ENCODE measurements around the gene VWA8. TPM values are rescaled to one million over a fixed set of nuclear protein-coding genes. Genes with fewer than 3 reads are reported as not detected.
"Not testable (repeated sequence)": the region's sequence is repeated elsewhere in the genome, so short reads cannot be mapped to it uniquely, and the experiment has no call there.

The VWA8 gene
- total RNA-seq, 2 experiments from 2014 or later: 22.7 to 23.5 TPM

DNA sequence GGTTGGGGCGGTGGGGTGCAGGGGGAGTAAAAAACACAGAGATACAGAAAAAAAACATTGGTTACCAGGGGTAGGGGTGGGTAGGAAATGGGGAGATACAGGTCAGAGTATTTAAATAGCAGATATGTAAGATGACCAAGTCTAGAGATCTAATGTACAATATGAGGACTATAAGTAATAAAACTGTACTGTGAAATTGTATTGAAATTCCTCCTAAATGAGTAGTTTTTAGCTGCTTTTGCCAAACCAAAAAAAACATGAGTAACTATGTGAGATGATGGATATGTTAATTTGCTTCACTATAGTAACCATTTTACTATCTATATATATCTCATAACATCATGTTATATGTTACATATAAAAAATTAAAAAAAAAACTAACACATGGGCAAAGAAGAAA is 29.6 kb downstream of the VWA8 start:
- CTCF ChIA-PET: interaction anchor here (0.7 kb wide), 1 partner anchor 29 kb away, joined by 3 read pairs; no protein-coding TSS in a partner anchor
- POLR2A ChIA-PET: interaction anchor here (0.6 kb wide), 2 partner anchors 11 to 124 kb away, joined by 5 to 12 read pairs; no protein-coding TSS in a partner anchor

- CTCF ChIA-PET: no interaction called here
- POLR2A ChIA-PET: interaction anchor here (0.7 kb wide), 1 partner anchor 20 kb away, joined by 4 read pairs; no protein-coding TSS in a partner anchor
These were observed 30.8 kb downstream of the VWA8 start for GRCh38 chr13:41930154-41930553.

DNA sequence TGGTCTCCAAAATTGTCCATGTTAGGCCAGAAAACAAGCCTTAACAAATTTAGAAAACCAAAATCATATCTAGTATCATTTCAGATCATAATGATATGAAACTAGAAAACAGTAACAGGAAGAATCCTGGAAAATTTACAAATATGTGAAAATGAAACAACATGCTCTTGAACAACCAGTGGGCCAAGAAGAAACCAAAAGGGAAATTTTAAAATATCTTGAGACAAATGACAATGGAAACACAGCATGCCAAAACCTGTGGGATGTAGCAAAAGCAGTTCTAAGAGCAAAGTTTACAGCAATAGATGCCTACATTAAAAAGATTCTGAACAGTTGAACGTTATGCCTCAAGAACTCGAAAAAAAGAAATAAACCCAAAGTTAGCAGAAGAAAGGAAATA is 32.6 kb downstream of the VWA8 start:
- ChIA-PET POLR2A (no interaction called here), CTCF (no interaction called here)

- ChIA-PET CTCF (no interaction called here), POLR2A (no interaction called here)
These were observed 35.9 kb downstream of the VWA8 start for GRCh38 chr13:41925014-41925413.

DNA sequence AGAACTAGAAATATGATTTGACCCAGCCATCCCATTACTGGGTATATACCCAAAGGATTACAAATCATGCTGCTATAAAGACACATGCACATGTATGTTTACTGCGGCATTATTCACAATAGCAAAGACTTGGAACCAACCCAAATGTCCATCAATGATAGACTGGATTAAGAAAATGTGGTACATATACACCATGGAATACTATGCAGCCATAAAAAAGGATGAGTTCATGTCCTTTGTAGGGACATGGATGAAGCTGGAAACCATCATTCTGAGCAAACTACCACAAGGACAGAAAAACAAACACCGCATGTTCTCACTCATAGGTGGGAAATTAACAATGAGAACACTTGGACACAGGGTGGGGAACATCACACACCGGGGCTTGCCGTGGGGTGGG is 38.0 kb downstream of the VWA8 start:
- POLR2A ChIA-PET, CTCF ChIA-PET: not testable (repeated sequence)

DNA sequence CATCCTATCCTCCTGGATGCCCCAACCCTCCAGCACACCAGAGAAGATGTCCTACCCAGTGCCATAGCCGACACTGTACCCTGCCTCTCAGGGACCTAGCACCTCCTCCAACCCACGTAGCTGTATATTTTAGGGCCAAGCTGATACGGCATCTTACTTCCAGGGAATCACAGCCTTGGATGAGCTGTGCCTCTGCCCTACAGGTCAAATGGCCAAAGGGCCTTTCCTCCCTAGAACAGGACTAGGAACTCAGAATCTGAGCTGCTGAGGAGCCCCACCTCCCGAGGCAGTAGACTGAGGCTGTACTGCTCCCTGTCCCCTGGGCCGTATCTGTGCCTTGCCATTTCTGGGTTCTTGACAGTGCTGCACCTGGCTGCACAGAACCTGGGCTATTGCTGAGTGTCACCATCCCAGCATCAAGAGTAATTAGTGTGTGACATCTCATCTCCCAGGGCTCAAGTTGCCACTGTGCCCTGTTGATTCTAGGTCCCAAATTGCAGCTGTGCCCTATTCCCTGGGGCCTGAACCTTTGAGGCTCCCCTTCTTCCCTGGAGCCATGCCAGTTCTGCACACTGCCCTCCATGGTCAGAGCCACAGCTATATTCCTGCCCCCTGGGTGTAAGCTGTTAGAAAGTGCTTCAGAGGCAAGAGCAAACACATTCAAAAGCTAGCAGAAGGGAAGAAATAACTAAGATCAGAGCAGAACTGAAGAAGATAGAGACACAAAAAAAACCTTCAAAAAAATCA is 41.0 kb downstream of the VWA8 start:
- CTCF ChIA-PET: no interaction called here

DNA sequence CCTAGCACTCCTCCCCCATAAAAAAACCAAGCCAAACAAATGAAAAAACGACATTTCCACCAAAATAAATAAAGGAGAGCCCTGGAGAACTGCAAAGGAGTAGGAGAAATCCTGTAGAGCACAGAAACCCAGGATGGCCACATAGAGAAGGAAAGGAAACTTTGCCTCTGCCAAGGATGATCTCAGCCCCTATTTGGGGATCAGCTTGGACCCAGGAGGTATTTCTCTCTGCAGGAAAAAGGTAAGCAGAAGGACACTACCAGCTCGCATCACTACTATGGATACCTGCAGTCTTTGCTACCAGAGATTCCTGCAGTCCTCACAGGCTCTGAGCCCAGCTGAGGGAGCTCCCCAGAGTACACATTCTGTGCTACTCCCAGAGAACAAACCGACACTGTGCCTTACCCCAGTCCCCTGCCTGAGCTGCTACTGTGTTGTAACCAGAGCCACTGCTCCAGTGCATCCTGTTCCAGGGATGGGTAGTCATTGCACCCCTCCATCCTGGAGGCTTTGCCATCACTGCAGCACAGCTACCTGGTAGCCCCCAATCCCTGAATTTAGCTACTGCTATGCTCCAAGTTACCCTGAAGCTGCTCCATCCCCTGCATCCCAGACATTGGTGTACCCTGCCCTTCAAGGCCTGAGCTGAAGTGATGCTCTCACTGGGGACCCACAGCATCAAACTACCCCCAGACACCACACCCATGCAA is 41.7 kb downstream of the VWA8 start:
- ChIA-PET CTCF (no interaction called here), POLR2A (no interaction called here)

More for the DNA sequence above, 41.0 kb downstream of the VWA8 start:
- POLR2A ChIA-PET: interaction anchor here (0.5 kb wide), 1 partner anchor 11 kb away, joined by 5 read pairs; no protein-coding TSS in a partner anchor

- POLR2A ChIA-PET: interaction anchor here (1.4 kb wide), 1 partner anchor 43 kb away, joined by 7 read pairs; the partner anchor contains the start of gene VWA8
- CTCF ChIA-PET: interaction anchor here (1.4 kb wide), 1 partner anchor 43 kb away, joined by 4 read pairs; the partner anchor contains the start of gene VWA8
These were observed 43.3 kb downstream of the VWA8 start for GRCh38 chr13:41917641-41918040.

GRCh38 chr13:41916173-41916954 is 44.5 kb downstream of the VWA8 start:
- CTCF ChIA-PET: interaction anchor here (1.1 kb wide), 1 partner anchor 128 kb away, joined by 3 read pairs; no protein-coding TSS in a partner anchor
- POLR2A ChIA-PET: interaction anchor here (0.6 to 0.8 kb wide), 2 partner anchors 45 to 459 kb away, joined by 3 read pairs; partner anchors contain the start of gene VWA8

- ChIA-PET CTCF (no interaction called here), POLR2A (no interaction called here)
These were observed 45.8 kb downstream of the VWA8 start for GRCh38 chr13:41915081-41915480.

DNA sequence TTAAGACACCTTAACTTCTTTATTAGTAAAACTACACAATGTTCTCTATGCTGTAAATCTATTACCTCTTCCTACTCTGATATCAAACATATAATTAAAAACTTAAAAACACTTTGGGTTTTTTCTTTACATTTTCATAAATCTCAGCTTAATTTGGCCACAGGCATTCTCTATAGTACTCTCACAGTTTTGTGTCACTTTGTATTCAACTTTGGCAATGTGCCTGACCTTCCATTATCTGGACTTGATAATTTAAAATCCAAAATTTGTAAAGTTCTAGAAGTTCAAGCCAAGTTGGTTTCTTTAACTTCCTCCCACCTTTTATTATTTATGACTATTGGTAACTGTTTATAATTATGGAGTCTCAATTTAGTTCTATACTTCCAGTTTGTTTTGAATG is 46.4 kb downstream of the VWA8 start:
- ChIA-PET CTCF (no interaction called here), POLR2A (no interaction called here)

DNA sequence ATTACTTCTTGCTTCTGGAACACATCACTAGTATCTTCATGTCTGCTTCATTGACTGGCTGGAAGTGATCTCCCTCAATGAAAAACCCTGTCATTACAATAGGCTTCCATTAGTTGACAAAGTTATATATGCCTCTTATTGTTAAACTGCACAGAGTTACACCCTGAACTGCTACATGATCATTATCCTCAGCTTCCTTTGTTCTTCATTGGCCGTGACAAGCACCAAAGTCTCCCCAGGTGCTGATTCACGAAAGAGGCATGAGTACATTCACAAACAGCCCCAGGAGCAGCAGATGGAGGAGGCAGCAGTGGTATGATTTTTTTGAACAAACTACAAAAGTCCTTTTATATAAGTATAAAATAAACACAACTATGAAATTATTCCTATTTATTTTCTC is 51.4 kb downstream of the VWA8 start:
- CTCF ChIA-PET: no interaction called here
- POLR2A ChIA-PET: no interaction called here

DNA sequence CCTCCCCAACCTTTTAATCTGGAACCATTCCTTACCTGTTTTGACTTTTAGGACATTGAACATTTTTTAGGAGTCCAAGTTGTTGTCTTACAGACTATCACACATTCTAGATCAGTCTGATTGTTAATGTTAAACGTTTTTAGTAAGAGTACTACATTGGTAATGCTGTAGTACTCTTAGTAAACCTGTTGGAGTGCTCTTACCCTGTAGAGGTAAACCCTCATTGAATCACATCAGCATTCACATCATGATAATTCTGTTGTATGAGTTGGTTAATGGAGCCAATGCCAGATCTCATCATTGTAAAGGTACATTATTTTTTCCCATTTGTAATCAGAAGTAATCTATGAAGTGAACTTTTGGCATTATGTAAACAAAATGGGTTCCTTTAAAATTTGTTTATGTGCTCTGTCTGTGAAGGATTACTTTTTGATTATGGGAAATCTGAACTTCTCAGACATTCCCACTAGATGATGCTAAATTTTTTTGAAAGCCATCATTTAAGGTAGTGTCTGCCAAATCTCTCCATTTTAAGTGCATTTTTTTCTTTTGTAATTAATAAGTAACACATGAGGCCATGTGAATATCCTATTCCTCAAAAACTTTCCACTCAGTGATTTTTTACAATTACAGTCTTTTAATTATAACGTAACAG is 55.2 kb downstream of the VWA8 start:
- CTCF ChIA-PET: no interaction called here
- POLR2A ChIA-PET: no interaction called here

- ChIA-PET CTCF (no interaction called here), POLR2A (no interaction called here)
These were observed 60.0 kb downstream of the VWA8 start for GRCh38 chr13:41900918-41901317.

DNA sequence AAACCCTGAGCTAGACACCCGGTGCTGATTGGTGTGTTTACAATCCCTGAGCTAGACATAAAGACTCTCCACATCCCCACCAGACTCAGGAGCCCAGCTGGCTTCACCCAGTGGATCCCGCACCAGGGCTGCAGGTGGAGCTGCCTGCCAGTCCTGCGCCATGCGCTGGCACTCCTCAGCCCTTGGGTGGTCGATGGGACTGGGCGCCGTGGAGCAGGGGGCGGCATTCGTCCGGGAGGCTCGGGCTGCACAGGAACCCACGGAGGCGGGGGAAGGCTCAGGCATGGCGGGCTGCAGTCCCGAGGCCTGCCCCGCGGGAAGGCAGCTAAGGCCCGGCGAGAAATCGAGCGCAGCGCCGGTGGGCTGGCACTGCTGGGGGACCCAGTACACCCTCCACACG is 62.5 kb downstream of the VWA8 start:
- POLR2A ChIA-PET, CTCF ChIA-PET: not testable (repeated sequence)

DNA sequence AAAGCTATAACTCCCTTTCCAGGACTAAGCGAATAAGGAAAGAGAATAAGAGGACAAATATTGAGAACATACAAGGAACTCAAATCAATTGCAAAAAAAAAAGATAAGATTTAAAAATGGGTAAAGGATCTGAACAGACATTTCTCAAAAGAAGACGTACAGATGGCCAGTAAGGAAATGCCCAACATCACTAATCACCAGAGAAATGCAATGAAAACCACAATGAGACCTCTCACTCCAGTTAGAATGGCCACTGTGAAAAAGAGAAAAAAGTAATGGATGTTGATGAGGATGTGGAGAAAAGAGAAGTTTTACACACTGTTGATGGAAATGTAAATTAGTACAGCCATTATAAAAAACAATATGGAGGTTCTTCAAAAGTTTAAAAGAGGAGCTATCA is 63.8 kb downstream of the VWA8 start:
- ChIA-PET CTCF (no interaction called here), POLR2A (no interaction called here)

GRCh38 chr13:41895478-41895877 is 65.4 kb downstream of the VWA8 start:
- CTCF ChIA-PET: interaction anchor here (0.7 kb wide), 1 partner anchor 10 kb away, joined by 3 read pairs; no protein-coding TSS in a partner anchor

GRCh38 chr13:41891119-41891518 is 69.8 kb downstream of the VWA8 start:
- CTCF ChIA-PET: no interaction called here
- POLR2A ChIA-PET: no interaction called here

More at GRCh38 chr13:41895478-41895877, 65.4 kb downstream of the VWA8 start:
- POLR2A ChIA-PET: no interaction called here

DNA sequence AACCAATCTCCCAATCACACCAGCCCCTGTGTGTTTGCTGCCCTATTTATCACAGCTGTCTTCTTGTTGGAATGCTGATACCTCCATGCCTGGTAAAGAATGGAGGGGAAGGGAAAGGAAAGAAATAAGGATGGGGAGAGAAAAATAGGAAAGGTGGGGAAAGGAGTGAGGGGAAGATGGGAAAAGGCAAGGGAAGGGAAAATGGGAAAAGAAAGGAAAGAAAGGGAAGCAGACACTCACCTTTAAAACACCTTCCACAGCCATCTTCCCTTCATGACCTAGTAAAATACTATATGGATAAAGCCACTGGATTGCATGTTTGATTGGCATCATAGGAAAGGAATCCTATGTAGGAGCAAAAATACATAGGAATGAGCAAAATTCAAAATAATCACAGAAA is 77.8 kb downstream of the VWA8 start:
- ChIA-PET CTCF (no interaction called here), POLR2A (no interaction called here)

DNA sequence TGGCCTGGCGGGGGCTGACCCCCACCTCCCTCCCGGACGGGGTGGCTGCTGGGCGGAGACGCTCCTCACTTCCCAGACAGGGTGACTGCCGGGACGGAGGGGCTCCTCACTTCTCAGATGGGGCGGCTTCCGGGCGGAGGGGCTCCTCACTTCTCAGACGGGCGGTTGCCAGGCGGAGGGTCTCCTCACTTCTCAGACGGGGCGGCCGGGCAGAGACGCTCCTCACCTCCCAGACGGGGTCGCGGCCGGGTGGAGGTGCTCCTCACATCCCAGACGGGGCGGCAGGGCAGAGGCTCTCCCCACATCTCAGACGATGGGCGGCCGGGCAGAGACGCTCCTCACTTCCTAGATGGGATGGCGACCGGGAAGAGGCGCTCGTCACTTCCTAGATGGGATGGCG is 79.0 kb downstream of the VWA8 start:
- POLR2A ChIA-PET, CTCF ChIA-PET: not testable (repeated sequence)
